ENCODE data around the gene RBMX2.
"Not testable (repeated sequence)": the region's sequence is repeated elsewhere in the genome, so short reads cannot be mapped to it uniquely, and the experiment has no call there.

RBMX2 gene

GRCh38 chrX:130418740-130419139 is 17.0 kb downstream of the RBMX2 start:
- TF ChIP-seq CTCF (conservative IDR thresholded peaks at IDR 0.05; ENCODE audit: low read depth, low read length), result no peak
- no peak overlapping the region for H3K4me3 ChIP-seq (ENCODE audit: low read length)
- DNase-seq (ENCODE audit: low read depth), result no peak

GRCh38 chrX:130419263-130419662 is 17.5 kb downstream of the RBMX2 start:
- TF ChIP-seq CTCF (conservative IDR thresholded peaks at IDR 0.05; ENCODE audit: low read depth, low read length), result no peak

GRCh38 chrX:130426531-130426930 is 24.7 kb downstream of the RBMX2 start:
- no peak overlapping the region for H3K4me3 ChIP-seq (ENCODE audit: low read length)
- no peak for TF ChIP-seq CTCF (conservative IDR thresholded peaks at IDR 0.05; ENCODE audit: low read depth, low read length)
- DNase-seq (ENCODE audit: low read depth), result no peak

More at GRCh38 chrX:130419263-130419662, 17.5 kb downstream of the RBMX2 start:
- no peak overlapping the region for H3K4me3 ChIP-seq (ENCODE audit: low read length)
- no peak for DNase-seq (ENCODE audit: low read depth)

- not testable (repeated sequence) for DNase-seq (ENCODE audit: low read depth)
Observed at GRCh38 chrX:130429236-130429635, 27.4 kb downstream of the RBMX2 start.

GRCh38 chrX:130435937-130436336 is 34.1 kb downstream of the RBMX2 start:
- no peak overlapping the region for H3K4me3 ChIP-seq (ENCODE audit: low read length)
- no peak for DNase-seq (ENCODE audit: low read depth)
- no peak for TF ChIP-seq CTCF (conservative IDR thresholded peaks at IDR 0.05; ENCODE audit: low read depth, low read length)

More at GRCh38 chrX:130429236-130429635, 27.4 kb downstream of the RBMX2 start:
- H3K4me3 ChIP-seq (ENCODE audit: low read length), result not testable (repeated sequence)

- not testable (repeated sequence) for DNase-seq (ENCODE audit: low read depth); H3K4me3 ChIP-seq (ENCODE audit: low read length)
Observed at GRCh38 chrX:130437996-130438395, 36.2 kb downstream of the RBMX2 start.

- no peak for DNase-seq (ENCODE audit: low read depth)
- no peak for TF ChIP-seq CTCF (conservative IDR thresholded peaks at IDR 0.05; ENCODE audit: low read depth, low read length)
Observed at GRCh38 chrX:130443875-130444274, 42.1 kb downstream of the RBMX2 start.

GRCh38 chrX:130444641-130445336 is 43.0 kb downstream of the RBMX2 start:
- no peak overlapping the region for H3K4me3 ChIP-seq (ENCODE audit: low read length)
- TF ChIP-seq CTCF (conservative IDR thresholded peaks at IDR 0.05; ENCODE audit: low read depth, low read length), result no peak
- DNase-seq (ENCODE audit: low read depth), result no peak

More at GRCh38 chrX:130443875-130444274, 42.1 kb downstream of the RBMX2 start:
- no peak overlapping the region for H3K4me3 ChIP-seq (ENCODE audit: low read length)

All from retinal pigment epithelial cell (primary cell).